Stimulated activated CD8-positive, alpha-beta memory T cell treated with anti-CD3 and anti-CD28 coated beads, Interleukin-4, amount 100 ng/mL, for 24 hours (primary cell): ENCODE measurements around the gene PIAS4.

ENCODE experiments used
- DNase-seq: peaks from one replicate; pipeline ENCODE4 v3.0.0-alpha.2; 2020; ENCODE audit warnings: low read depth

PIAS4 gene

GRCh38 chr19:4077800-4078684 is 70.5 kb downstream of the PIAS4 start:
- peak; percentile 38 for DNase-seq

DNA sequence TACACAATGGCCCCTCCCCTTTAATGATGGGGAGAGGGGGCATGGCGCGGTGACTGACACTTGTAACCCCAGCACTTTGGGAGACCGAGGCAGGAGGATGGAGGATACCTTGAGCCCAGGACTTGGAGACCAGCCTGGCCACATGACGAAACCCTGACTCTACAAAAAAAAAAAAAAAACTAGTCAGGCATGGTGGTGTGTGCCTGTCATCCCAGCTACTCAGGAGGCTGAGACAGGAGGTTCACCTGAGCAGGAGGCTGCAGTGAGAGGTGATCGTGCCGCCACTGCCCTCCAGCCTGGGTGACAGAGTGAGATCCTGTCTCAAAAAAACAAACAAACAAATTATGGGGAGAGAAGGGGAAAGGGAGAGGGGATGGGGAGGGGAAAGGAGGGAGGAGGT is 72.9 kb downstream of the PIAS4 start:
- DNase-seq: no peak

GRCh38 chr19:4081441-4082129 is 74.0 kb downstream of the PIAS4 start:
- no peak for DNase-seq

DNA sequence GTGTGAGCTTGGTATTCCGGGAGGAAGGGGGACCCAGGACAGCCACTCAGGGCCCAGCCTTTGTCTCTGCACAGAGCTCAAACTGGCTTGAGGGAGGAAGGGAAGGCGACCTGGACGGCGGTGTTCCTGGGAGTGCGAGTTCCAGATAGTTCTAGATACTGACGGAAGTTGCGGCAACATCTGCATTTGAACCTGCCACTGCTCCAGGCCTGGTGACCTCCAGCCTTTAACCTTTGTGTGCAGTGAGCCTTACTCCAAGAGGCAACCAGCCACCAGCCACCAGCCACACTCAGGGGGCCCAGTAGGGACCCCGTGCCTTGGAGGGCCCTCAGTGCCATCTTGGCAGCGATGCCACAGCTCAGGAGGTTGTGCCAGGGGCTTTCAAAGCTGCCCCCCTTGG is 74.6 kb downstream of the PIAS4 start:
- DNase-seq: no peak

DNA sequence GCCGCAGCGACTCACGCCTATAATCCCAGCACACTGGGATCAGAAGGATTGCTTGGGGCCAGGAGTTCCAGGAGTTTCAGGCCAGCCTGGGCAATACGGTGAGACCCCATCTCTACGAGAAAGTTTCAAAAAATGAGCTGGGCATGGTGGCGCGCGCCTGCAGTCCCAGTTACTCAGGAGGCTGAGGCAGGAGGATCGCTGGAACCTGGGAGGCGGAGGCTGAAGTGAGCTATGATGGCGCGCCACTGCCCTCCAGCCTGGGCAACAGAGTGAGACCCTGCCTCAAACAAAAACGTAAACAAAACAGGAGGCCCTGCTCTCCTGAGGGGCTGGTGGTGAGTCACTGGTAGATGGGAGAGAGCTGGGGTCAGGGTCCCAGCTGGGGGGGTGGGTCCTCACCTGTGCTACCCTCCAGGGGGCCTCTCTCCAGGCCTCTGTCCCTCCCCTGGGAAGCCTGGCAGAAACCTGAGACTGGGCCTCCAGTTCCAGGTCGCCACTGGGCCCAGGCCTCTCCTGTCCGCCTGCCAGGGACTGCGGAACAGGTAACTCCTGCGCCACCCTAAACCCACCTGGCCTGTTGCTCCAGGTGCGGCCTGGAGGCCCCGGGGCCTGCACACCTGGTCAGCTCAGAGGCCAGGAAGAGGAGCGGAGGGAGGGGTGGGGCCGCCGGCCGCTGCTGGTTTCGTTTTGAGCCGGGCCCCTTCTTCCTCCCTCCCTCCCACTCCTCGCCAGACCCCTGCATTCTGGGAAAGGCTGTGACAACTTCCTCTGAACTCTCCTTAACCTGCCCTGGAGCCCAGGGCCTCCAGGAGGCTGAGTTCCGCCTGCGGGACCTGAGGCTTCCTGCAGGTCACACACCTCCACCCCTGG is 76.4 kb downstream of the PIAS4 start:
- no peak for DNase-seq

DNA sequence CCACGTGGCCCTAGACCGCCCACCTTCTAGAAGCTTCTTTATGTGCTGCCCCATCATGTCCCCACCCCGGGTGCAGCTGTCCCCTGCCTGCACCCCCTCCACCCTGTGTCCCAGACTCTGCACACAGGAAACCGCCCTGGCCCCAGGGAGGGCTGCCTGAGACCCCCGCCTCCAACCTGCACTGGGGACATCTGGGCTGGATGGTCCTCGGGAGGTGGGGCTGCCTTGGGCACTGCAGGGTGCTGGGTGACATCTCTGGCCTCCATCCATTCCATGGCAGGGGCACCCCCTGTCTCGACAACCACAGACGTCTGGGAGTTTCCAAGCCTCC is 77.0 kb downstream of the PIAS4 start:
- no peak for DNase-seq

DNA sequence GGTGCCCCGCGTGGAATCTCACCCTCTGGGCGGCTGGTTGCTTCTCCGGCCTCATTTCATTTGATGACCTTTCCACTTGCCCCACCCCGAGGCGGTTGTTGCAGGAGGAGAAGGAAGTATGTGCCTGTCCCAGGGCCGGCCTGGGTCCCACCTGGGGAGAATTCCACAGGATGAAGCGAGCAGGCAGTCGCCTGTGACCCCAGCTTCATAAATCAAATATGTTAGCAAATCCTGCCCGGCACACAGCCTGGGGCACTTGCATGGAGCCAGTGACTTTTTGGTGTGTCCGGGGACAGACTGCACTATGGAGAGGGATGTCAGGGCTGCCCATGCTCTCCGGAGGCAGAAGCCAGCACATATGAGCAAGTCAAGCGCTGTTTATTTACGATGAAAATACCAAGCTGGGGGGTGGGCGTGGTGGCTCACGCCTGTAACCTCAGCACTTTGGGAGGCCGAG is 78.9 kb downstream of the PIAS4 start:
- DNase-seq: no peak

GRCh38 chr19:4087787-4088679 is 80.5 kb downstream of the PIAS4 start:
- no peak for DNase-seq

DNA sequence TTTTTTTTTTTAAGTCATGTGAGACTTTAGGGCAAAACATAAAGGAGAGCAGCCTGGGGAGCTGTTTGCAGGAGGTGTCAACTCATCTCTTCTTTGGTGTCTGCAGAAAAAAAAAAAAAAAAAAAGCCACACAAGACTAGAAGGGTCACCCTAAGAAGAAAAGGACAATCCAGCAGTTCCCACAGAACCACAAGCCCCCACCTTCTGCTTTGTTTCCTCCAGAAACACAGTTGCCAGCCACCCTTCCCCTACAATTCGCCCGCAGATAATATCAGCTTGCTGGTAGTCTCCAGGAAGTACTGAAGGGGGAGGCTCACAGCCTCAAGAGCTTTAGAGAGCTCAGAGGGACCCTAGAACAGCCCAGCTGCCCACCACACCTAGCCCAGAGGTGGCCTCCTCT is 81.4 kb downstream of the PIAS4 start:
- DNase-seq: no peak
